A673 (cell line): ENCODE results near the gene TCF15.

ENCODE experiments used
- CTCF ChIP-seq: fragments of 300-800, 200-600 bp; sonication (generic); conservative IDR thresholded peaks from 2 replicates; pipeline ENCODE4 v1.5.1; 2017; ENCODE audit warnings: low read depth, mild to moderate bottlenecking, antibody characterized with exemption, low read length, moderate library complexity, mixed read lengths
- EZH2 ChIP-seq: fragments of 200-600 bp; sonication (generic); IDR thresholded peaks from 2 replicates; pipeline ENCODE4 v1.6.1; 2017; ENCODE audit warnings: borderline replicate concordance, low read depth, mild to moderate bottlenecking, mixed read lengths, antibody characterized with exemption, low read length; ENCODE audit not compliant: poor library complexity, severe bottlenecking

GRCh38 chr20:563187-563586 is 46.9 kb downstream of the TCF15 start:
- no peak for TF ChIP-seq CTCF
- no peak for TF ChIP-seq EZH2
